Activated T-cell treated with anti-CD3 and anti-CD28 coated beads, Interleukin-2, amount 50 U/mL, for 24 hours (primary cell): Measurements from ENCODE around the gene MRPS18A.

Source experiments
- DNase-seq: peaks from one replicate; pipeline ENCODE4 v3.0.0-alpha.2; 2020
- H3K27ac Mint-ChIP-seq: 2 replicates; pipeline ENCODE4 v1.8.0; 2020; ENCODE audit warnings: mild to moderate bottlenecking, mixed read lengths
- H3K27me3 Mint-ChIP-seq: 2 replicates; pipeline ENCODE4 v1.8.0; 2020; ENCODE audit warnings: mixed read lengths
- H3K36me3 Mint-ChIP-seq: 2 replicates; pipeline ENCODE4 v1.8.0; 2020; ENCODE audit warnings: low read depth, mixed read lengths
- H3K4me1 Mint-ChIP-seq: 2 replicates; pipeline ENCODE4 v1.8.0; 2020; ENCODE audit warnings: low read depth, mixed read lengths
- H3K4me3 Mint-ChIP-seq: 2 replicates; pipeline ENCODE4 v1.8.0; 2020; ENCODE audit warnings: mild to moderate bottlenecking, moderate library complexity, mixed read lengths
- H3K9me3 Mint-ChIP-seq: 2 replicates; pipeline ENCODE4 v1.8.0; 2020; ENCODE audit warnings: mixed read lengths

Gene MRPS18A

DNA sequence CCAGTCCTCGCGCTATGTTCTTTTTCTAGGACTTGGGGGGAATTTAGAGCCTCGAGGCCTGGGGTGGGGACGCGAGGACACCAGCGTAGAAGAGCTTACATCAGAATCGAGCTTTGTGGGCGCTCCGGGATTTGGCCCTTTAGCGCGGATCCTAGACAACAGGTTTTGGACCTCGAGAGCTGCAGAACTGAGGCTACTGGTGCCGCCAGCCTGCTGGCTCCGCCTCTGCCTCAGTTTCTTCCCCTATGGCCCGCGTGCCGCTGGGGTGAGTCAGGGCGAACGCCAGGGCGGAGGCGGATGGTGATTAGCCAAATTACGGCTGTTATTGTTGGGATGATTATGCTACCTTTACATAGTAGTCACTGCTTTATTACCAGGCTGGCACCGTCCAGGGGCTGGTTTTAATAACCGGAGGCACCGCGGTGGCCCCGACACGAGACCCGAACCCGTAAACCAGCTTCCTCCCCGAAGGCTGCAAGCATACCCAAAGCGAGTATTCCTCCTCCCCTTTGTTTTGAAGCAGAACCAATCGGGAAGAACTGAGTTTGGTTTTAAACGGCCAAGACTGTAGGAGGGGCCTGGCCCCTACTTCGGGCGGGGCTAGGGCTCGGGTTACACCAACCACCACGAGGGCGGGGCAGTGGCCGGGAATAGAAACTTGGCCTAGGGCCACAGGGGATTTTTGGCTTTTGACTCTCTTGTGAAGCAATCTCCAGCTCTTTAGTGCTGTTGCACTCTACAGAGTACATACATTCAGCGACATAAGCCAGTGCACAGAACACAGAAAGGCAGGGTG lies 57.9 kb downstream of the MRPS18A start:
- Mint-ChIP-seq H3K36me3 (peaks cover 35% of the 10 kb centered on the region), H3K4me1 (peaks cover 32% of the 10 kb centered on the region), H3K4me3 (peak overlapping the region; percentile 97), H3K9me3 (no peaks in the 10 kb centered on the region), H3K27me3 (no peaks in the 10 kb centered on the region), H3K27ac (peak overlapping the region; percentile 100)
- DNase-seq: peak; percentile 90

- H3K36me3 Mint-ChIP-seq: peaks cover 39% of the 10 kb centered on the region
- peak within 1 kb of the TSS; percentile 97 for H3K4me3 Mint-ChIP-seq
- peaks cover 31% of the 10 kb centered on the region for H3K4me1 Mint-ChIP-seq
- H3K27ac Mint-ChIP-seq: peak within 1 kb of the TSS; percentile 100
- no peaks in the 10 kb centered on the region for H3K27me3 Mint-ChIP-seq
- no peaks in the 10 kb centered on the region for H3K9me3 Mint-ChIP-seq
- DNase-seq: peak; percentile 96
These were observed 58.5 kb downstream of the MRPS18A start, which contains the start of gene GTPBP2 for GRCh38 chr6:43629104-43629504. Gene GTPBP2 (minus strand): TSS chr6:43629264. CDS start chr6:43629162, 102 bp downstream.

DNA sequence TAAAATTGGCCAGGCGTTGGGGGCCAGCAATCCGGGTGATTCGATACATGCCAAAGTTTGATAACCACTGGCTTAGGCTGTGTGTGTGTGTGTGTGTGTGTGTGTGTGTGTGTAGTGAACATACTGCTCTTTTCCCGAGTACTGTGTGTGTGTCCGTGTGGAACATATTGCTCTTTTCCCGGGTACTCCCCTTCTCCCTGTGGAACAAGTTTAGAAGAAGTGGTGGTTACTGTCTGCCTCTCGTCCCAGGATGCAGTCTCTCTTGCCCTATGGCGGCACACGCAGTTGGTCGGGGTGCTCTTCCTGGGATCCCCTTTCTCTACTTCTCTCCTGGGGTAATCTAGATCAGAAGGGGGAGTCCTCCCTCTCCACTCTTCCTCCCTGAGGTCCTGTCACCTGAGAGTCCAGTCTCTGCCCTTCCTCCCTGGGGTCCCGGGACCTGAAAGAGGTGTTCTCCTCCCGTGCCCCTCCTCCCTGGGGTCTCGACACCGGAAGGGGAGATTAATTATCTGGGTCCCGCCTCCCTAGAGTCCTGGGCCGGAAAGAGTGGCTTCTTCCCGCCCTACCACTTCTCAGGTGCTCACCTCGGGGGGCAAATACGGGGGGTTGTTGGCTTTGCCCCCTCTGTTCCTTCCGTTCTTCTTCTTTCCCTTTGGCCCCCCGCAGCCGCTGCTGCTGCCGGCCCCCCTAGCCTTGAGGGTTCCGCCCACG lies 59.0 kb downstream of the MRPS18A start:
- Mint-ChIP-seq H3K4me1 (peaks cover 31% of the 10 kb centered on the region), H3K4me3 (peak overlapping the region; percentile 97), H3K9me3 (no peaks in the 10 kb centered on the region), H3K27me3 (no peaks in the 10 kb centered on the region), H3K27ac (peak overlapping the region; percentile 100), H3K36me3 (peaks cover 45% of the 10 kb centered on the region)
- DNase-seq: peak; percentile 70

- Mint-ChIP-seq H3K4me3 (peak overlapping the region; percentile 97), H3K9me3 (no peaks in the 10 kb centered on the region), H3K36me3 (peaks cover 58% of the 10 kb centered on the region), H3K4me1 (peaks cover 31% of the 10 kb centered on the region), H3K27ac (peak overlapping the region; percentile 86), H3K27me3 (no peaks in the 10 kb centered on the region)
- peak; percentile 18 for DNase-seq
These were observed 60.4 kb downstream of the MRPS18A start for GRCh38 chr6:43627008-43627825.

- Mint-ChIP-seq H3K27me3 (no peaks in the 10 kb centered on the region), H3K4me1 (peaks cover 29% of the 10 kb centered on the region), H3K27ac (peak overlapping the region; percentile 86), H3K9me3 (no peaks in the 10 kb centered on the region), H3K4me3 (no peak overlapping the region), H3K36me3 (peaks cover 75% of the 10 kb centered on the region)
- peak; percentile 22 for DNase-seq
These were observed 62.1 kb downstream of the MRPS18A start for GRCh38 chr6:43625393-43625992.

GRCh38 chr6:43624786-43625288 lies 62.8 kb downstream of the MRPS18A start:
- no peak for DNase-seq
- Mint-ChIP-seq H3K4me1 (peaks cover 23% of the 10 kb centered on the region), H3K9me3 (no peaks in the 10 kb centered on the region), H3K27ac (no peak overlapping the region), H3K27me3 (no peaks in the 10 kb centered on the region), H3K4me3 (no peak overlapping the region), H3K36me3 (peaks cover 80% of the 10 kb centered on the region)

DNA sequence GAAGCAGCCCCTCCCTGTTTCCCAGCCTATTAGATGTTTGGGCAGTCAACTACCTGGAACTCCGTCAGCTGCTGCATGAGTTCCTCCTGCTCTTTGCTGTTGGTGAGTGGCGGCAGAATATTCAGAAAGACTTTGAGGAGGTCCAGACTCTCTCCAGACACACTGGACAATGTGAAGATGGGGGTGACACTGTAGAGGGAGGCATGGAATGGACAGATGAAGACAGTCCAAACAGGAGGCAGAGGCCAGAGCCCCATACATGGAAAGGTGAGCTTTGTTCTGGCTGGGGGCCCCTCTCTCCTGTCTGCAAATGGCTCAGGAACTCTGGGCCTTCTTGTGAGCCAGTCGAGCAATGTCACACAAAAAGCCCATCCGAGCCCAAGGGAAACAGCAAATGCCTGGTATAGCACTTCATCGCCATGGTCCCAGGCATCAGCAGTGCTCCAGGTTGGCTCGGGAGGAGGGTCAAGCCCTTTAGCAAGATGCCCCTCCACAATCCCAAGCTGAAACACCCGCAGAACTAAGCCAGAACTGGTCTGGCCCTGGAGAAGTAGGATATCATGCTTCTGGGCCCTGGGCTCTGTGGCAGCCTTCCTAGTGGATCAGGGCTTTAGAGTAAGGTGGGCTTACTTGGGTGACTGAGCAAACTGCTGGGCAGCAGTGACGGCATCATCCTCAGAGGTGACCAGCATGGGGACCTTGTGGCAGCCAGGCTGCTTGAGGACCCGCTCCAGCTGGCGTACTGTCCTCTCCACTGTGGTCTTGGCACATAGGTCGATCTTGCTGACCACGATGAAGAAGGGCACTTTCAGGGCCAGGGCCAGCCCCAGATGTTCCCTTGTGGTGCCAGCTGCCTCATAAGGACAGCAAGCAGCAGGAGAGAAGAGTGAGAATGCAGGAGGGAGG lies 63.5 kb downstream of the MRPS18A start:
- Mint-ChIP-seq H3K36me3 (peaks cover 82% of the 10 kb centered on the region), H3K9me3 (no peaks in the 10 kb centered on the region), H3K27ac (peak overlapping the region; percentile 59), H3K4me3 (no peak overlapping the region), H3K4me1 (peaks cover 21% of the 10 kb centered on the region), H3K27me3 (no peaks in the 10 kb centered on the region)
- peak; percentile 24 for DNase-seq

- H3K36me3 Mint-ChIP-seq: peaks cover 89% of the 10 kb centered on the region
- H3K4me1 Mint-ChIP-seq: peaks cover 11% of the 10 kb centered on the region
- peak; percentile 20 for DNase-seq
- H3K9me3 Mint-ChIP-seq: no peaks in the 10 kb centered on the region
- no peaks in the 10 kb centered on the region for H3K27me3 Mint-ChIP-seq
- H3K4me3 Mint-ChIP-seq: no peak overlapping the region
- H3K27ac Mint-ChIP-seq: no peak overlapping the region
These were observed 65.0 kb downstream of the MRPS18A start for GRCh38 chr6:43622541-43622940.

DNA sequence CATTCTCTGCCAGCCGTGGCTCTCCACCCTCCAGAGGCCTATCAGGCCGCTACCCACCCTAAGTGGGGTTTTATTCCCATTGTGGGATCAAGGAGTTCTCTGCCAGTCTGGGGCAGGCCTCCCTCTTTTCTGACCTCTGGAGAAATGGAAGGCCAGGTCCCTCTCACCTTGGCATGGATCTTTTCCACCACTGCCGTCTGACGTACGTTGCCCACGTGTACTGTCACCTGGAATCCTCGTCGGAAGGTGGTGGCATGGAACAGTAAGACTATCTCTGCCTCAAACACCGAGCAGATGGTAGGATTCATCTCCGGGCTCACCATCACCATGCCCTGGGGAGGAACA lies 65.8 kb downstream of the MRPS18A start:
- H3K4me3 Mint-ChIP-seq: no peak overlapping the region
- no peaks in the 10 kb centered on the region for H3K27me3 Mint-ChIP-seq
- peaks cover 3% of the 10 kb centered on the region for H3K4me1 Mint-ChIP-seq
- no peaks in the 10 kb centered on the region for H3K9me3 Mint-ChIP-seq
- peaks cover 89% of the 10 kb centered on the region for H3K36me3 Mint-ChIP-seq
- no peak for DNase-seq
- peak overlapping the region; percentile 26 for H3K27ac Mint-ChIP-seq
